HG03558 (cell line): ENCODE measurements around the gene TPM4.
"Not testable (repeated sequence)": the region's sequence is repeated elsewhere in the genome, so short reads cannot be mapped to it uniquely, and the experiment has no call there.

Experiments
- ATAC-seq: cut with Tn5 transposase; IDR thresholded peaks from one replicate; pipeline ENCODE4 v1.9.1; 2021; ENCODE audit warnings: moderate number of reproducible peaks; ENCODE audit not compliant: unreplicated experiment; ENCODE audit errors: extremely low read depth

The TPM4 gene

DNA sequence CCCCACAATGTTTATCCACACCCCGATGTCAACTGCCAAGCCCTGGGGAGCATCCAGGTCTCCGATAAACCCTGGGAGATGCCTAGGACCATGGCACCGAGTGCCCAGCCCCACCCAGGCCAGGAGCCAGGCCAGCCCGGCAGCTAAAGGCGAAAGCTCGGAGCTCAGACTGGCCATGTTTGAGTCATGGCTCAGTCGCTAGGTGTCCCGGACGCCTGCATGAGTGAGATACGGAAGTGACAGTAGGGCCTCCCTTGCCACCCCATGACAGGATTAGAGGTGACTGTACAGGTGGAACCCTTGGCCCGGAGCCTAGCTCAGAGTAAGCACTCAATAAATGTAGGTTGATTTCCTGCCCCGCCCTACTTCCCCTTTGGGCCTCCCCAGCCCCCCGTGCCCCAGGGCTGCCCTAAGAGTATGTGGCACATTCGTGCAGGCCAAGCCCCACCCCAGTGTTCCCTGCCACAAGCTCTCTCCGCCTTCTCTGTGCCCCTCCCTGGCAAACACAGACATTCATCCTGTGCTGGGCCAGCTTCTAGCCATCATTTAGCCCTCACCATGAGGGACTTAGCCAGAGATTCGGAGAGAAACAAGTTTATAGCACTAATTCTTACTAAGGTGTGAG is 5.8 kb upstream of the TPM4 start:
- ATAC-seq: no peak

DNA sequence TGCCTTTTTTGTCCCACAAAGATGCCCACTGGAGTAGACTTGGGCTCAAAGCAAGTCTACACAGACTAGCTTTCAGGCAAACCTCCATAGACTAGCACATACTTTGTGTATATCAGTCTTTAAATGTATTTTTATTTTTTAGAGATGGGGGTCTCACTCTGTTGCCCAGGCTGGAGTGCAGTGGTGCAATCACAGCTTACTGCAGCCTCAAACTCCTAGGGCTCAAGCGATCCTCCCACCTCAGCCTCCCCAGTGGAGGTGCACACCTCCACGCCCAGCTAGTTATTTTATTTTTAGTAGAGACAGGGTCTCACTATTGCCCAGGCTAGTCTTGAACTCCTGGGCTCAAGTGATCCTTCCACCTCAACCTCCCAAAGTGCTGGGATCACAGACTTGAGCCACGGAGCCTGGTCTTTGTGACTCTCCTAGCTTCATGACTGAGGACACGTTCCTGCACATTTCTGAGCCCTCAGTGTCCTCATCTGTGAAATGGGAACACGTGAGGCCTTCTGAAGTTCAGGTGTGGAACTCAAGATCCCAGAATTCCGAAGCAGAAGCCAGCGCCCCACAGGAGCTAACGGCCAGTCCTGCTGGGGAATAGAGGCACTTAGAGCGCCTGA is 5.1 kb upstream of the TPM4 start:
- no peak for ATAC-seq

DNA sequence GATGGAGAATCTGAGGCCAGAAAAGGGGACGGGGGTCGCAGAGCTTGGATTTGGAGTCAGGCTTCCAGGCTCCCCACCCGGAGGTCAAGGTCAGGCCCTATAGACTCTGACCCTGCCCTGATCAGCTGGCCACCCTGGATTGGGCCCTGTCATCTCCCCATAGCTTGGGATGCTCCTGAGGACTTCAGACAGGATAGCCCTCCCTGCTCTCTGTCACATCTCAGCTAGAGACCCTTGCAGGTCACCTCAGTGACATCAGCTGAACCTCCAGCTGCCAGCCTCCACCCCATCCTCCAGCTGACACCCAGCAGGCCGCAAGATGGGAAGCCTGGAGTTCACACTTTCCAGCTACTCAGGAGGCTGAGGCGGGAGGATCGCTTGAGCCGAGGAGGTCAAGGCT is 2.8 kb upstream of the TPM4 start:
- ATAC-seq: no peak

DNA sequence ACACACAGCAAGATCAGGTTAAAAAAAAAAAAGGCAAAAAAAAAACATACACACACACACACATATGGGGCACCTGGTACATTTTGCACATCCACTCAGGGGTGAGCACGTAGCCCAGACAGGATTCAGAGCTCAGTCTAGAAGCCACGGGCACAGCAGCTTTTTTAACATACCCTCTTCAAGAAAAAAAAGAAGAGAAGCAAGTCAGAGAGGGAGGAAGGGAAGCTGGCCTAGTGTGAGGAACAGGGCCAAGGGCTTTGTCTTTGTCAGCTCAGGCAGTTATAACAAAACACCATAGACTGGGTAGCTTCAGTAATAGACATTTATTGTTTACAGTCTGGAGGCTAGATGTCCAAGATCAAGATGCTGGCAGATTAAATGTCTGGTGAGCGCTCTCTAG is 2.3 kb upstream of the TPM4 start:
- ATAC-seq: no peak

DNA sequence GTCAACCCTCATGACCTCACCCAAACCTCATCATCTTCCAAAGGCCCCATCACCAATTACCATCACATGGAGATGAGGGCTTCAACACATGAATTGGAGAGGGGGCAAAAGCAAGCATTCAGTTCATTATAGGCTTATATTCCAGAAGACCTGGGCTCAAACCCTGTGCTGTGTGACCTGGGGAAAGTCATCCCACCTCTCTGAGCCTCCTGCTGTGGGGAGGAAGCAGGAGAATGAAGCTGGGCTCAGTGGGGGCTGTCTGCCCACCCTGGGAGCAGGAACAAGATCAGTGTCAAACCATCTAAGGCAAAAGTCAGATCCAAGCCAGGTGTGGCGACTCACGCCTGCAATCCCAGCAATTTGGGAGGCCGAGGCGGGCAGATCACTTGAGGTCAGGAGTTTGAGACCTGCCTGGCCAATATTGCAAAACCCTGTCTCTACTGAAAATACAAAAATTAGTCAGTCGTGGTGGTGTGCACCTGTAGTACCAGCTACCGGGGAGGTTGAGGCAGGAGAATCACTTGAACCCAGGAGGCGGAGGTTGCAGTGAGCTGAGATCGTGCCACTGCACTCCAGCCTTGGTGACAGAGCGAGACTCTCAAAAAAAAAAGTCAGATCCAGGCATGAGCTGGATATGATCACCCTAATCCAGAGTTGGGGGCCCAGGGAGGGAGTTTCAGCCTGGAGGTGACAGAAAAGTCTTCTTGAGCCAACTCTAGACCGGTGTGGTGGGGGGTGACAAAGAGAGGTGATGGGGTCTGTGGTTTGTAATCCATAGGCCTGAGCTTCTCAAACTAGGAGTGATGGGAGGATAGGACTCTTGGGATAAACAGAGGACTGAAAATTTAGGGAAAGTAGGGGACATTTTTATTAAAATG is 1.6 kb upstream of the TPM4 start:
- no peak for ATAC-seq

DNA sequence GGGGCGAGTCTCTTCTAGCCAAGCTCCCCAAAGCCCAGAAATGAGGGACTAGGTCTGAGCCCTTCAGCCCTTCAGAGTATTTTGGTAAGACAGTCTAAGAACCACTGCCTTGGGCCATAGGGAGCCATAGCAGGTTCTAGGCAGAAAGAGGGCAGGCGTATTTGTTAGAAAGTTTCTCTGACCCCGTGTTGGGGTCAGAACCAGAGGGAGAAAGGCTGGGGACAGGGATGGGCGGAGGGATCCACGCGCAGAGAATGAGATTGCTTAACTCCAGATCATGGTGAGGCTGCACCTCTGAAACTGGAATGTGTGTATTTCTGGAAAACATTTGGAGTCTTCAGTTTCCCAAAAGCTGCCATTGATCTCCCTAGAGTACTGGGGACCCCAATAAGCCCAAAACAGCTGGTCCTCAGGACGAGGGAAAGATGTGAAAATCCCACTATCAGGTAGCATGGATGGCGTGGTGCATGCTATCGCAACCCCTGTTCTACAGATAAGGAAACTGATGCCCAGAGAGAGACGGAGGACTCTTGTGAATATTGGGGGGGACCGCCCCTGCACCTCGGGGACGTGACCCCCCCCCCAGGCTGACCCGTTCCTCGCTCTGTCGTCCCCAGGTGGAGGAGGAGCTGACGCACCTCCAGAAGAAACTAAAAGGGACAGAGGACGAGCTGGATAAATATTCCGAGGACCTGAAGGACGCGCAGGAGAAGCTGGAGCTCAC is 703 bp upstream of the TPM4 start:
- ATAC-seq: no peak

DNA sequence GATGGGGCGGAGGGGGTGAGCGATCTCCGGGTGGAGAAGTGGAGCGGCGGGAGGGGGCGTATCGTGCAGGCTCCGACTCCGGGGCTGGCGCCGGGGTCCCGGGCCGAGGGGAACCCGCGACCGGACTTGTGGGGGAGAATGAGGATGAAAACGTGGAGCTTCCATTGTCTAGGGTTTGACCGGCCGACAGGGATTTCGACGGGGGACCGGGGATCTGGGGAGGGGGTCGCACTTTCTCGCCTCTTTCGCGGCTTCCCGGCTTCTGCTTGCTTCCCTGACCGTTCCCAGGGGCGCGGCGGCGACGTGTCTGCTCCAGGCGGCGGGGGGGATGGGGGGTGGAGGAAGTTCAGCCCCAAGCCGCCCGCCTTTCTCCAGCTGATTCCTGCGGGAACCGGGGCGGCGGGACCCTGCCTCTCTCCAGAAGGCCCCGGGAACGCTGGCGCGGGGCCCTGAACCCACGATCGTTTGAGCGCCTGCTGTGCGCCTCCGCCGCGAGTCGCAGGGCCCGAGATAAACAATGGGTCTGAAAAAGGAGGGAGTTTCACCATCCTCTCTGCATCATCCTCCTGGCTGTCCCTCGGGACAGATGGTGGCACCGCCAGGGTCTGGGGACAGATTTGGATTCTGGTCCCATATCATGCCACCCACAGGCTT is 790 bp downstream of the TPM4 start:
- no peak for ATAC-seq

DNA sequence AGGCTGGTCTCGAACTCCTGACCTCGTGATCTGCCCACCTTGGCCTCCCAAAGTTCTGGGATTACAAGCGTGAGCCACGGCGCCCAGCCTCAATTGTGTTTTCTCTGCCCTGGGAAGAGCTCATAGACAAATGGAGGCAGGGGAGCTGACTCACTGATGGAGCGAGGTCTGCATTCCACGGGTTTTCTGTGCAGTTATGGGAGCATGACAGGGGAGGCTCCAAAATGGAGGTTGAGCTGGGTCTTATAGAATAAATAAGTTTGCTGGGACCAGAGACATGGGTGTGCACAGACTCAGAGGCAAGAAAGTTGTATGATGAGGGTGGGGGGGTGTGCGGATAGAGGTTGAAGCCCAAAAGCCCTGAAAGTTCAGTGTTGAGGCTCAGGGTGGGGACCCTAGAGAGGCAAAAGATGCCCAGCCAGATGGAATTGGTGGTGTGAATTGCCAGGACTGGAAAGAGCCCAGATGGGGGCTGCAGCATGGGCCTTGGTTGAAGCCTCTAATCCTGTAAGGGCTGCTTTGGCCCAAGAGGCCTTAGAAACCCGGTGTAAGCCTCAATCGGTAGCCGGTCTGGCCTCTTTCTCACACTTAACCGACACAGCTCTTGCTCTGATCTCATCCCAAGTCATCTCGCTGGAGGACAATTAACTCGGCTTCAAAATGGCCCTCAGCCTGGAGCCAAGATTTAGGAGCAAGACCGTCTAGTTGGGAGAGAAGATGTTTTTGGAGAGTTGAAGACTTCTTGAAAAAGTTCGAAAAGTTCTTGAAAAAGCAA is 1.9 kb downstream of the TPM4 start:
- no peak for ATAC-seq

DNA sequence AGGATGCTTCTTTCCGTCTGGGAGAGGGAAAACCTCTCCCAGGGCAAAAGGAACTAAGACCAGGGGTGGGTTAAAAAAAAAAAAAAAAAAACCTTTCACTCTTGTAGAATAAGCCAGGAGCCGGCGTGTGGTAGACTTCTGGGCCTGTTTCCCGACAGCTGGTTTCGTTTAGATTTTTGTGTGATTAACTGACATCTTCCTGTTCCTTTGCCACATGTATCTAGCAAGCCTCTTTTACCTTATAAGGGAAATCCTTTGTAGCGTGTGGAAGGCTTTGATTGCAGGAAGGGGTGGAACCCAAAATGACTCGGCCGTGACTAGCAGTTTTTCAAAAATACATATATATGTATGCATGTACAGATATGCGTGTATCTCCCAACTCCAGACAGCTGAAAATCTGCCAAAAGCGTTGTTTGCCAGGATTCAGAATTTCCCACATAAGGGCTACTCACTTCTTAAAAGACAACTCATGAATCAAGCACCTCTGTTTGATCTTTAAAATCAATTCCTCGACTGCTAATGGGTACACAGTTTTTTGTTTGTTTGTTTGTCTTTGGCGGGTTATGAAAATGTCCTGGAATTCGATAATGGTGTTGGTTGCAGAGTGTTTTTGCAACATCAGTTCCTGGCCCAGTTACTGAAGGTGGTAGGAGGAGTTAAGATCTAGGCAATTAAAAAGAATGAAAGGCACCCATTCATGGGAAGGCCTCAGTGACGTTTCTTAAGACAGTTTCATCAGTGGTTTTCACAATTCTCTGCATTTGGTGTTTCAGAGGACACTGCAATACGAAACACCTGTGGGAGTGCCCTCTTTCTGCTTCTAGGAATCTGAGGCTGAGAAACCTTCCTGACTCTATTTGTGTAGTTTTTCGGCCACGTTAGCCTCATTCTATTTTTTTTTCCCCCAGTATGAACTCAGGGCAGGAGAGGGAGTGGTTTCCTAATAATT is 2.7 kb downstream of the TPM4 start:
- ATAC-seq: no peak

DNA sequence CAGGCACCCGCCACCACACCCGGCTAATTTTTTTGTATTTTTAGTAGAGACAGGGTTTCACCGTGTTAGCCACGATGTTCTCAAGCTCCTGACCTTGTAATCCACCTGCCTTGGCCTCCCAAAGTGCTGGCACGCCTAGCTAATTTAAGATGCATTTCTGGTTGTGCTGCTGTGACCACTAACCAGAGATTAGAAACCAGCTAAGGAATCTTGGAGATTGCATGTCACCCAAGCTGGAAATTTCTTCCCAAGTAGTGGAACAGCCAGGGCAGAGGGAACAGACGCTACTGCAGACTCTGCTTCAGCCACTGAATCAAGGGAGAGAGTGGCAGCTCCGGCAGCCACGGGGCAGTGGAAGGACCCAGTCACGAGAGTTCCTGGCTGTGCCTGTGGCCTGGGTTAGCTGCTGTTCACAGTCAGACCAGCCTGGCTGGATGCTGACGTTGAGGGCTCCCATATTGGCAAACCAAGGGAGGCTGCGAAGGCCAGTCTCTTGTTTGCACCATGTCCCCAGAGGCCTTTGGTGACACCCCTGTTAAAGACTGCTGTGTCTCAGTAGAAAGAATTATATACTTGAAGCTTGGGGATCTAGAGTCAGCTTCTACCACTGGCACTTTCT is 7.9 kb downstream of the TPM4 start:
- no peak for ATAC-seq

DNA sequence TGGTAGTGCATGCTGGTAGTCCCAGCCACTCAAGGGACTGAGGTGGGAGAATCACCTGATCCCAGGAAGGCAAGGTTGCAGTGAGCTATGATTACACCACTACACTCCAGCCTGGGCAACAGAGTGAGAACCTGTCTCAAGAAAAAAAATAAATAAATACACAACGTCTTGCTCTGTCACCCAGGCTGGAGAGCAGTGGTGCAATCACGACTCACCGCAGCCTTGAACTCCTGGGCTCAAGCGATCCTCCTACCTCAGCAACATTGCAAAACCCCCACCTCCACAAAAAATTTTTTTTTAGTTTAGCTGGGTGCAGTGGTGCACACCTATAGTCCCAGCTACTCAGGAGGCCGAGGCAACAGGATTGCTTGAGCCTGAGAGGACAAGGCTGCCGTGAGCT is 8.8 kb downstream of the TPM4 start:
- no peak for ATAC-seq

DNA sequence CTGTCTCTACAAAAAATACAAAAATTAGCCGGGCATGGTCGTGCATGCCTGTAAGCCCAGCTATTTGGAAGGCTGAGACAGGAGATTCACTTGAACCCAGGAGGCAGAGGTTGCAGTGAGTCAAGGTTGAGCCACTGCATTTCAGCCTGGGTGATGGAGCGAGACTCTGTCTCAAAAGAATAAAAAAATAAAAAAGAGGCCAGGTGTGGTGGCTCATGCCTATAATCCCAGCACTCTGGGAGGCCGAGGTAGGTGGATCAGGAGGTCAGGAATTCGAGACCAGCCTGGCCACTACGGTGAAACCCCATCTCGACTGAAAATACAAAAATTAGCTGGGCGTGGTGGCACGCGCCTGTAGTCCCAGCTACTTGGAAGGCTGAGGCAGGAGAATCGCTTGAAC is 11.1 kb downstream of the TPM4 start:
- ATAC-seq: not testable (repeated sequence)

DNA sequence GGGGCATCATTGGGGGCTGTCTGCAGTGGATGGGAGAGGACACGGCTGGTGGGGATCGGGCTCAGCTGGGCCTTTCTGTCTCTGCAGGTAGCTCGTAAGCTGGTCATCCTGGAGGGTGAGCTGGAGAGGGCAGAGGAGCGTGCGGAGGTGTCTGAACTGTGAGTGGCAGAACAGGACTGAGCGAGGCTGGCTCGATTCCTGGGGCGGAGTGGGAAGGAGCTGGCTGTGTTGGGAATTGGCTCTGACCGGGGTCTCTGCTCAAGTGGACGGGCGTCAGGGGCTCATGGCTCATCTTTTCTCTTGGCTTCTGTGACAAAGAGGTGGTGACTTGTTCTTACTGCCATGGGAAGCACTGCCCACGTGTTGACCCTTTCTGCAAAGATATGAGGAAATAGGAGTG is 11.6 kb downstream of the TPM4 start:
- ATAC-seq: no peak

DNA sequence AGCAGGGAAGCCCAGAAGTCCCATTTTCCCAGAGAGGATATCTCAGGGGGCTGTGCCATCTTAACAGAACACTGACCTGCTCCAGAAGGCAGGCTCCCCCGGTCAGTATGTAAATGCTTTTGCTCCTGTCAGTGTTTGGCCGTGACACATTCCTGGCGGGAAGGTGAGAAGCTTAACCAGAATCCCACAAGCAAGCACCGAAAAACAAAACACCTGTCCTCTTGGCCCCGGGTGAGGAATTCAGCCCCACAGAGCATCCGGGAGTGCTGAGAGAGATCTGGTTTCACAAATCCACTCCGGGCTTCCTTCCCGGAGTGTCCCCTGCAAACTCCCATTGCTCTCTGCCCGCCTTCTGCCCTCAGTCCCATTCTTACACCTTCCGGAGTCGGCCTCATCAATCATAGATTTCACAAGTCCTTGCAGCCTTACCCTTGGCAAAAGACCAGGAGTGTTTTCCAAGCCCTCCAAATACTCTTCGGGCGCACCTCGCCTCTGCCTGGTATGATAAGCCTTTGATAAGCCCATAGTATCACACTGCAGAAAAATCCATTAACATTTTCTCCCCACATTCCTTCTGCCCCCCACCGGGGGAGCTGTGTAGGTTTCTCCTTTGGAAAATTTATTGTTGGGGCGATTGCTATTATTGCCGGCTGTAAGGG is 12.2 kb downstream of the TPM4 start:
- no peak for ATAC-seq

DNA sequence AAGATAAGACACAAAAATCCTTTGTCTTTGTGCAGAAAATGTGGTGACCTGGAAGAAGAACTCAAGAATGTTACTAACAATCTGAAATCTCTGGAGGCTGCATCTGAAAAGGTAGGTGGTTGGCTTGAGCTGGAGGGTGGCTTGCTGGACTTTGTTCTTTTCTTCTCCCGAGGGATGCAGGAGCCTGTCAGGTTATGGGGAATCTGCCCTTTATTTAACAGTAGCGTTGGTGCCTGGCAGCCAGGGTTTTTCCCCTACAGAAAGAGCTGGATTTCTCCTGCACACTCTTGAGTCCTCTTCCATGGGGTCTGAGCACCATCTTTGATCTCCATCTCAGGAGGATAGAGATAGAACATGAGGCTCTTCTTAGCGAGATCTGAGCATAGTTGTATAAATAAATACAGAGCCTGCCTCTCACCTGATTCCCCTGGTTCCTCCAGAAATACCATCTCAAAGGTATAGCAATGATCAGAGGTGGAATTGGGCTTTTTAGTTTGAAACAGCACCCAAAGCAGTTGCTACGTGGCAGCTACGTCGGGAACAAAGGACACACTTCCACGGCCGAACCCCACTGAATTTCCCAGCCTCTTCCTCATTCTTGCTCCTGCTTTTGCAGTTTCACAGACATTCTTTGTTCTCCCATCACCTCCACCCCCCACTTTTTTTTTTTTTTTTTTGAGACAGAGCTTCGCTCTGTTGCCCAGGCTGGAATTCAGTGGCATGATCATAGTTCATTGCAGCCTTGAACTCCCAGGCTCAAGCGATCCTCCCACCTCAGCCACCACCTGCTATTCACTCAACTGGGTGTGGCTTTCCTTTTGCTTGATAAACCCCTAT is 12.9 kb downstream of the TPM4 start:
- ATAC-seq: no peak

DNA sequence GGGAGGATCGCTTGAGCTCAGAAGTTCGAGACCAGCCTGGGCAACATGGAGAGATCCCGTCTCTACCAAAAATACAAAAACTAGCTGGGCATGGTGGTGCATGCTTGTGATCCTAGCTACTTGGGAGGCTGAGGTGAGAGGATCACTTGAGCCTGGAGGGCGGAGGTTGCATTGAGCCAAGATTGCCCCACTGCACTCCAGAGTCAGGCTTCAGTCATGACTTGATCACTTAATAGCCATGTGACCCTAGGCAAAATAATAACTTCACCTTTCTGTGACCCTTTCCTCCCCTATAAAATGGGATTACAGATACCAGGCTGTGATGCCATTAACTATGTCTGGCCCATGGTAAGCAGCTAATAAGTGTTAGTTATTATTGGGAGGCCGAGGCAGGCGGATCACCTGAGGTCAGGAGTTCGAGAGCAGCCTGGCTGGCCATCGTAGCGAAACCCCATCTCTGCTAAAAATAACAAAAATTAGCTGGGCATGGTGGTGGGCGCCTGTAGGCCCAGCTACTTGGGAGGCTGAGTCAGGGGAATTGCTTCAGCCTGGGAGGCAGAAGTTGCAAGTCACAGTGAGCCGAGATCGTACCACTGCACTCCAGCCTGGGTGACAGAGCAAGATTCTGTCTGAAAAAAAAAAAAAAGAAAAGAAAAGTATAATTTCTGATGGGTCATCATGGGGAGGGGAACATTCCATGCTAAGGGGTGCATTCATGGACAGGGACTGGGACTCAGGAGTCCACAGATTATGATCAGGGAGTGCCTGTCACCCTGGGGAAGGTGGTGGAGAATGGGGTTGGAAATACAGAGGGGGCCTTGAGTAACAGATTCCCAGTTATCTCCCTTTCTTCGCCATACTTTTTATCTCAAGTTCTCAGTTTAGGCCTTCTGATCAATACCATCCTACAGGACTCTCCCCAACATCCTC is 15.5 kb downstream of the TPM4 start:
- ATAC-seq: no peak
